ENCODE data around the gene NXPE3.

DNA sequence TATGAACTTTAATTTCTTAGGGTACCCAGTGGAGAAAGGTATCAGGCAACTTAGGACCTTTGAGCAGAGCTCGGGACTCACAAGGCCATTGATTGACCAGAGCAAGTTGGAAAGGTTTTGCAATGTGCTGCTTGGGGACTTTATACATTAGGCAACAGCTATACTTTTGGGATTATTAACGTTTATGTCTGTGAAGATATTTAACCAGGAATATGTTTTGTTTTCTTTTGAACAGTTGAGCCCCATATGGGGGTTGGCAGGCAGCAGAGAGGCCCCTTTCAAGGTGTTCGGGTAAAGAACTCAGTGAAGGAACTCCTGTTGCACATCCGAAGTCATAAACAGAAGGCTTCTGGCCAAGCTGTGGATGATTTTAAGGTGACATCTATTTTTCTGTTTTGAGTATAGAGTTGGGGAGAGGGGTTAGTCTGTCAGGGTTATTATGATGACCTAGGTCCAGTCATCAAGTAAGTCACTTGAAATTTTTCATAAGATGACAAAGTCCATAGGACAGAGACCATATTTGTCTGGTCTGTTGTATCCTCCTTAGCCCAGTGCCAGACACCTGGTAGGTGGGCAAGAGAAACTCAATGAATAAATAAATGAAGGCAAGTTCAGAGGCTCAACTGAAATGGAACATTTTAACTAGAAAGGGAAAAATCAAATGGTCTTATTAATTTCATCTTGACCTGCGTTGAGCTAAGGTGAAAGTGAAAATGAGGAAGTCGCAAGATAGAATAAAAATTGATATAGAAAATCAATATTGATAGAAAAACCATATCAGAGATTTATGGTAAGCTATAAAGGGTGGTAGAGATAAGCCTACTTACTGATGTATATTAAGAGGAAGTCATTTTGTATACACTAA lies 73.1 kb downstream of the NXPE3 start:
- TF ChIP-seq, protein P1, sequence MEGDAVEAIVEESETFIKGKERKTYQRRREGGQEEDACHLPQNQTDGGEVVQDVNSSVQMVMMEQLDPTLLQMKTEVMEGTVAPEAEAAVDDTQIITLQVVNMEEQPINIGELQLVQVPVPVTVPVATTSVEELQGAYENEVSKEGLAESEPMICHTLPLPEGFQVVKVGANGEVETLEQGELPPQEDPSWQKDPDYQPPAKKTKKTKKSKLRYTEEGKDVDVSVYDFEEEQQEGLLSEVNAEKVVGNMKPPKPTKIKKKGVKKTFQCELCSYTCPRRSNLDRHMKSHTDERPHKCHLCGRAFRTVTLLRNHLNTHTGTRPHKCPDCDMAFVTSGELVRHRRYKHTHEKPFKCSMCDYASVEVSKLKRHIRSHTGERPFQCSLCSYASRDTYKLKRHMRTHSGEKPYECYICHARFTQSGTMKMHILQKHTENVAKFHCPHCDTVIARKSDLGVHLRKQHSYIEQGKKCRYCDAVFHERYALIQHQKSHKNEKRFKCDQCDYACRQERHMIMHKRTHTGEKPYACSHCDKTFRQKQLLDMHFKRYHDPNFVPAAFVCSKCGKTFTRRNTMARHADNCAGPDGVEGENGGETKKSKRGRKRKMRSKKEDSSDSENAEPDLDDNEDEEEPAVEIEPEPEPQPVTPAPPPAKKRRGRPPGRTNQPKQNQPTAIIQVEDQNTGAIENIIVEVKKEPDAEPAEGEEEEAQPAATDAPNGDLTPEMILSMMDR (IDR thresholded peaks at IDR 0.05) = no peak
- peak in 1 of 2 donors; percentile 18 for TF ChIP-seq POLR2A (IDR thresholded peaks at IDR 0.05)

Data from Peyer's patch (tissue), 4 donors.